Kidney (tissue), 14 donors: ENCODE results near the gene DLGAP4. TPM values are rescaled to one million over a fixed set of nuclear protein-coding genes. Genes with fewer than 3 reads are reported as not detected.
"Not testable (repeated sequence)": the region's sequence is repeated elsewhere in the genome, so short reads cannot be mapped to it uniquely, and the experiment has no call there.

Experiments
- DNase-seq, 5 donors: peaks; one replicate each; pipeline ENCODE4 v3.0.0-alpha.2; 2013 to 2020
- FAIRE-seq: peaks from 2 replicates; lab custom pipeline; 2012; peaks lifted over from hg19 to GRCh38; lab: Jason Lieb, UNC
- H3K27ac ChIP-seq, 2 donors: one replicate each; pipeline ENCODE4 v1.7.0; 2013; ENCODE audit warnings: low read depth in 2 of 2, low read length in 2 of 2, inconsistent platforms in 1 of 2
- H3K27me3 ChIP-seq: one replicate; pipeline ENCODE4 v1.7.1; 2013; ENCODE audit warnings: low read length, inconsistent platforms; ENCODE audit not compliant: control insufficient read depth, insufficient read depth
- H3K36me3 ChIP-seq, 3 donors: one replicate each; pipeline versions ENCODE4 v1.7.0 to v1.7.1; 2013; ENCODE audit warnings: low read length in 3 of 3, control low read depth in 1 of 3, inconsistent platforms in 1 of 3; ENCODE audit not compliant: insufficient read depth in 3 of 3, control insufficient read depth in 2 of 3
- H3K4me1 ChIP-seq, 3 donors: one replicate each; pipeline versions ENCODE4 v1.7.0 to v1.7.1; 2013; ENCODE audit warnings: low read length in 3 of 3, inconsistent platforms in 1 of 3, low read depth in 1 of 3; ENCODE audit not compliant: control insufficient read depth in 2 of 3, insufficient read depth in 2 of 3
- H3K4me3 ChIP-seq, 3 donors: one replicate each; pipeline versions ENCODE4 v1.7.0 to v1.8.1; 2013; ENCODE audit warnings: low read length in 3 of 3, control low read depth in 1 of 3, inconsistent platforms in 1 of 3
- H3K9ac ChIP-seq, 3 donors: one replicate each; pipeline versions ENCODE4 v1.7.0 to v1.7.1; 2013; ENCODE audit warnings: low read length in 3 of 3, control low read depth in 1 of 3, inconsistent platforms in 1 of 3
- H3K9me3 ChIP-seq, 3 donors: one replicate each; pipeline versions ENCODE4 v1.7.0 to v1.7.1; 2013; ENCODE audit warnings: low read length in 3 of 3, control low read depth in 1 of 3, inconsistent platforms in 1 of 3; ENCODE audit not compliant: control insufficient read depth in 2 of 3, insufficient read depth in 1 of 3
- CTCF ChIP-seq: IDR thresholded peaks from 3 replicates; pipeline ENCODE4 v1.5.1; 2012; ENCODE audit warnings: mild to moderate bottlenecking, moderate library complexity, borderline replicate concordance; ENCODE audit not compliant: insufficient read depth; ENCODE audit errors: extremely low read depth
- intact Hi-C: fragments of 100-400 bp; cut with DNase I; formaldehyde crosslinking; loops from one replicate; pipeline ENCODE4 v1.11.1; 2022
- polyA plus RNA-seq: library from polyadenylated mRNA; stranded (reverse); fragments of 350-450 nt; fragmentation: Illumina TruSeq; extraction: RNeasy Lipid Tissue Mini Kit (QIAGEN cat#74804); gene quantifications from one replicate; pipeline ENCODE4 v1.2.3, GENCODE V29; 2014; ENCODE audit warnings: low read depth, low replicate concordance; ENCODE audit not compliant: insufficient read depth
- total RNA-seq: library from RNA; stranded (reverse); fragmentation: NEBNext Ultra II Directional; extraction: Animal tissue kit (Norgen Biotek cat#: 25700); gene quantifications from one replicate; pipeline ENCODE4 v1.2.1, GENCODE V29; 2021
- donor health status: control.
- donor health status: control.
- donor health status: control.
- donor health status: control.
- donor health status: control.
- donor health status: DM: yes; HTN: yes; CAD: no.
- donor health status: Normal renal cell carcinoma (clear cell type).

Gene DLGAP4
- total and polyA plus RNA-seq, 2 donors from 2014 or later, result 19.6 to 62.4 TPM

- TF ChIP-seq CTCF, result no peak
Observed at GRCh38 chr20:36519944-36520343, 213.8 kb downstream of the DLGAP4 start.

DNA sequence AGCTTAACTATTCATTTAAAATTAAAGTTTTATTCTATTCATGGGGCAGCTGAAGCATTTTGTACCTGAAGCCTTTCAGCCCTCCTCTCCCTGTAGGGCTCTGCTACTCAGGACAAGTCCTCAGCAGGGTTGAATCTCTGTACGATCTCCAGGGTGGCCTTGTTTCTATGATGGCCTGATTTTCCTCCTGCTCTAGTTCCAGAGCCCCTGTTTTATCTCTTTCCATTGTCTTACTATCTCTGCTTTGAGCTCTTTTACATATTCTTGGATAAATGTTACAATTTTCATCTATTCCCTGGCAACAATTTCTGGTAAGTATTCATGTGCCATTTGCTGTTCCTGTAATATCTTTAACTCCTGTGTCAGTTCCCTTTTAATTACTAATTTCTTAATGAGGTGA is 215.4 kb downstream of the DLGAP4 start:
- no peak for TF ChIP-seq CTCF
- Histone ChIP-seq H3K9ac (no peak overlapping the region), H3K27ac (no peak overlapping the region), H3K9me3 (no peaks in the 10 kb centered on the region), H3K27me3 (no peaks in the 10 kb centered on the region), H3K4me3 (no peak overlapping the region), H3K36me3 (peaks cover 5 to 26% (median 6%) of the 10 kb centered on the region in 3 donors), H3K4me1 (no peaks in the 10 kb centered on the region)
- FAIRE-seq (no peak), DNase-seq (no peak)
- intact Hi-C loops, result no loop called here

More at GRCh38 chr20:36519944-36520343, 213.8 kb downstream of the DLGAP4 start:
- H3K9ac ChIP-seq, result no peak overlapping the region
- FAIRE-seq (no peak), DNase-seq (no peak)
- H3K27ac ChIP-seq, result no peak overlapping the region
- H3K36me3 ChIP-seq, result peaks cover 2 to 18% (median 3%) of the 10 kb centered on the region in 3 donors
- H3K4me1 ChIP-seq, result no peaks in the 10 kb centered on the region
- intact Hi-C loops, result no loop called here
- no peaks in the 10 kb centered on the region for H3K27me3 ChIP-seq
- H3K9me3 ChIP-seq, result no peaks in the 10 kb centered on the region
- no peak overlapping the region for H3K4me3 ChIP-seq

DNA sequence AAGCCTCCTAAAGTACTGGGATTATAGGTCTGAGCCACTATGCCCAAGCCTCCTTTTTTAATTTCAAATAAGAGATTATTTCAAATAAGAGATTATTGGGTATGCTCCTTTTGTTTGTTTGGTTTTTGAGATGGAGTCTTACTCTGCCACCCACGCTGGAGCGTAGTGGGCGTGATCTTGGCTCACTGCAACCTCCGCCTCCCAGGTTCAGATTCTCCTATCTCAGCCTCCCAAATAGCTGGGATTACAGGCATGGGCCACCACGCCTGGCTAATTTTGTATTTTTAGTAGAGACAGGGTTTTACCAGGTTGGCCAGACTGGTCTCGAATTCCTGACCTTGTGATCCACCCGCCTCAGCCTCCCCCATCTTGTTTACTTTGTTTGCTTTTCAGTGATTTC is 216.3 kb downstream of the DLGAP4 start:
- H3K27me3 ChIP-seq, intact Hi-C loops, DNase-seq, H3K9ac ChIP-seq, H3K27ac ChIP-seq, H3K4me3 ChIP-seq, H3K4me1 ChIP-seq, FAIRE-seq, H3K9me3 ChIP-seq: not testable (repeated sequence)
- H3K36me3 ChIP-seq, result peaks cover 6 to 28% (median 12%) of the 10 kb centered on the region in 3 donors

DNA sequence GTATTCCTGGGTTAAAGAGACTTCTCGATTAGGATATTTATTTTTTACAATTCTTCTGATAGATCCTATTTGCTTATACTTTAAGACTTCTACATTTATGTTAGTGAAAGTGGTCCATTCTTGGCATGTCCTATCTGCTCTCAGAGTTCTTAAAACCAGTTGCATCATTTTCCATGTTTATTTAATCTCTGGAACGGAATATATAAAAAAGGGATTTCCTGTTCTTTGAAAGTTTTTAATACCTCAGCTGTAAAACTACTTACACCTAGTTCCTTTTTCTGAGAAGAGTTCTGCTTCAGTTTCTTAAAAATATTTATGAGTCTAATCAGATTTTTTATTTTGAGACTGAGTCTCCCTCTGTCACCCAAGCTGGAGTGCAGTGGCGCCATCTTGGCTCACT is 217.2 kb downstream of the DLGAP4 start:
- no peak for TF ChIP-seq CTCF
- H3K4me1 ChIP-seq, result no peaks in the 10 kb centered on the region
- no peak overlapping the region for H3K4me3 ChIP-seq
- intact Hi-C loops, result no loop called here
- DNase-seq (no peak), FAIRE-seq (no peak)
- H3K9ac ChIP-seq, result no peak overlapping the region
- H3K36me3 ChIP-seq, result peaks cover 6 to 28% (median 14%) of the 10 kb centered on the region in 3 donors
- no peaks in the 10 kb centered on the region for H3K27me3 ChIP-seq
- H3K9me3 ChIP-seq, result no peaks in the 10 kb centered on the region
- no peak overlapping the region for H3K27ac ChIP-seq
